ENCODE results near the gene ELAVL1. TPM values are rescaled to one million over a fixed set of nuclear protein-coding genes. Genes with fewer than 3 reads are reported as not detected.

Gene ELAVL1
- total and polyA plus RNA-seq, 8 donors = 6.6 to 38.4 (median 26.2) TPM

DNA sequence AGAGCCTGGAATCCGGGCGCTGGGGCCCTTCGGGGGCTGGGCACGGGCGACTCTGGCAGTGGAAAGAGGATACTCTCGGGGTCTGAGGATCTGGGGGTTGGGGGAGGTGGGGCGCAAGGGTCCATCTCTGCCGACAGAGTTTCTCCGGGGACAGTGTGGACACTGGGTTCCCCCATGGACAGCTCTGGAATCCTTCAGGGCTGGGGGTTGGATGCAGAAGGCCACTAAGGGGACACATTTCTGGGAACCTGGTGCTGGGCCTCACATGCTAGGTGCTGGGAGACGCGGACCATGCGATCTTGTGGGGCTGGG lies 88.5 kb downstream of the ELAVL1 start:
- Histone ChIP-seq H3K4me3 (peak overlapping the region in 2 of 4 donors; percentile 31 to 38), H3K36me3 (peaks cover 0 to 8% (median 8%) of the 10 kb centered on the region in 3 donors), H3K9me3 (no peaks in the 10 kb centered on the region), H3K27ac (no peak overlapping the region), H3K27me3 (peaks cover 0 to 6% (median 0%) of the 10 kb centered on the region in 4 donors), H3K4me1 (peaks cover 6 to 18% (median 13%) of the 10 kb centered on the region in 3 donors)
- WGBS, 2 donors = 14 to 19% methylated on average over 12 of the region's 12 CpGs
- ATAC-seq = no peak
- intact Hi-C loops (cut with DNase I) = no loop called here
- peak in 1 of 6 donors; percentile 13 for DNase-seq
- TF ChIP-seq, protein P1, sequence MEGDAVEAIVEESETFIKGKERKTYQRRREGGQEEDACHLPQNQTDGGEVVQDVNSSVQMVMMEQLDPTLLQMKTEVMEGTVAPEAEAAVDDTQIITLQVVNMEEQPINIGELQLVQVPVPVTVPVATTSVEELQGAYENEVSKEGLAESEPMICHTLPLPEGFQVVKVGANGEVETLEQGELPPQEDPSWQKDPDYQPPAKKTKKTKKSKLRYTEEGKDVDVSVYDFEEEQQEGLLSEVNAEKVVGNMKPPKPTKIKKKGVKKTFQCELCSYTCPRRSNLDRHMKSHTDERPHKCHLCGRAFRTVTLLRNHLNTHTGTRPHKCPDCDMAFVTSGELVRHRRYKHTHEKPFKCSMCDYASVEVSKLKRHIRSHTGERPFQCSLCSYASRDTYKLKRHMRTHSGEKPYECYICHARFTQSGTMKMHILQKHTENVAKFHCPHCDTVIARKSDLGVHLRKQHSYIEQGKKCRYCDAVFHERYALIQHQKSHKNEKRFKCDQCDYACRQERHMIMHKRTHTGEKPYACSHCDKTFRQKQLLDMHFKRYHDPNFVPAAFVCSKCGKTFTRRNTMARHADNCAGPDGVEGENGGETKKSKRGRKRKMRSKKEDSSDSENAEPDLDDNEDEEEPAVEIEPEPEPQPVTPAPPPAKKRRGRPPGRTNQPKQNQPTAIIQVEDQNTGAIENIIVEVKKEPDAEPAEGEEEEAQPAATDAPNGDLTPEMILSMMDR (IDR thresholded peaks at IDR 0.05) = no peak
- no peak for FAIRE-seq

DNA sequence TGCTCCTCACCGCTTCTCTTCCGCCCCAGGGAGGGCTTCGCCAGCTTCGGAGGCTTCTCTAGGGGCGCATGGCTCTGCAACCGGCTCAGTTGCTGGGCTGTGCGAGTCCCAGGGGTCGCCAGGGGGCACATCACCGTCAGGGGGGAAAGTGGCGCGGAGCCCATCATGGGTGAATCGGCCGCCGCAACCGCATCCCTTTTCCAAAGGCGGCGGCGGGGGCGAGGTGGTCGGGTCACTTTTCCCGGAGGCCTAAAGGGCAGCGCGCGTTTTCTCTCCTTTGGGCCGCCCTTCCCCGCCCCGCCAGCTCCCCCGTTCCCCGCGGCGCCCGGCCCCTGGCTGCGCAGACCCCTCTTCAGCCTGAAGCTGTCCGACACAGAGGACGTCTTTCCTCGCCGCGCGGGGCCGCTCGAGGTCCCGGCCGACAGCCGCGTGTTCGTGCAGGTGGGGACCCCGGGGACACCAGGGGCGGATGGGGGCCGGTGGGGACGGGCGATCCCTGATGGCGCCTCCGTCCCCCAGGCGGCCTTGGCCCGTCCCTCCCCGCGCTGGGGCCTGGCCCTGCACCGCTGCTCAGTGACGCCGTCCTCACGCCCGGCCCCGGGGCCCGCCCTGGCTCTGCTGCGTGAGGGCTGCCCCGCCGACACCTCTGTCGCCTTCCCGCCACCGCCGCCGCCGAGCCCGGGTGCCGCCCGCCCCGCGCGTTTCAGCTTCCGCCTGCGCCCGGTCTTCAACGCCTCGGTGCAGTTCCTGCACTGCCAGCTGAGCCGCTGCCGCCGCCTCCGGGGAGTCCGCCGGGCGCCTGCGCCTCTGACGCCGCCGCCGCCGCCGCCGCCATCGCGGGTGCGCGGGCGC lies 89.1 kb downstream of the ELAVL1 start:
- Histone ChIP-seq H3K27me3 (peaks cover 0 to 6% (median 0%) of the 10 kb centered on the region in 4 donors), H3K4me3 (peak overlapping the region in 2 of 4 donors; percentile 31 to 38)

DNA sequence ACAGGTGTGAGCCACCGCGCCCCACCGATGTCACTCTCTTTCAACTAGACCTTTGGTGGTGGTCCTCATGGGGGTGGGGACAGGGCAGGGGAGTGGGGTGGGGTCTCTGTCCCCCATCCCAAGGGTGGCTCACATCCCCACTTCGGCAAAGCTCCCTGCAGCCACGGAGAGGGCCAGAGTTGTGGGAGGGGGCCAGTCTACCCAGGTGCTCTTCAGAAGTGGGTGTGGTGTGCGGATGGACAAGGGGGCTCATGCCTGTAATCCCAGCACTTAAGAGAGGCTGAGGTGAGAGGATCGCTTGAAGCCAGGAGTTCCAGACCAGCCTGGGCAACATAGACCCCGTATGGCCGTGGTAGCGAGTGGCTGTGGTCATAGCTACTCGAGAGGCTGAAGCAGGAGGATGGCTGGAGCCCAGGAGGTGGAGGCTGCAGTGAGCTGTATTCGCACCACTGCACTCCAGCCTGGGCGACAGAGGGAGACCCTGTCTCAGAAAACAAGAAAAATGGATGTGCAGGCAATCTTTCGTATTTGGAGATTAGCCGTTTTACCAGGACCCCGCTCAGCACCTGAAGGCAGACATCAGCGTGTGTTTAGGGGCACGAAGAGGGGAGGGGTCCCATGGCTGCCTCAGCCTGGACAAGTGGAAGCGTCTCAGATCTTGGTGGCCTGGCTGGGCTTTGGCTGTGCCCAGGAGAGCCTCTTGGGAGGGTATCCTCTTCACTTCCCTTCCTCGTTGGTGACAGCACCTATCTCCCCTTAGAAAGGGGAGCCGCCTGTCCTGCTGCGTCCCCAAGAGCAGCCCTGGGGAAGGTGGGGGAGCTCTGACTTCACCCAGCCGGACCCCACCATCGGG lies 90.0 kb downstream of the ELAVL1 start:
- intact Hi-C loops (cut with DNase I) = no loop called here
- FAIRE-seq = no peak
- no peak overlapping the region for H3K27ac ChIP-seq
- peaks cover 4 to 23% (median 19%) of the 10 kb centered on the region in 3 donors for H3K36me3 ChIP-seq
- H3K4me1 ChIP-seq = peaks cover 0 to 18% (median 6%) of the 10 kb centered on the region in 3 donors
- no peak for ATAC-seq
- 37 to 51% methylated on average over 21 to 24 of the region's 24 CpGs for WGBS, 2 donors
- peaks cover 0 to 6% (median 0%) of the 10 kb centered on the region in 4 donors for H3K27me3 ChIP-seq
- TF ChIP-seq, protein P1 (IDR thresholded peaks at IDR 0.05) = no peak
- no peaks in the 10 kb centered on the region for H3K9me3 ChIP-seq
- peak overlapping the region in 1 of 4 donors; percentile 38 for H3K4me3 ChIP-seq
- peak in 3 of 6 donors; percentile 5 to 33 (median 13) for DNase-seq

More for the DNA sequence above, 89.1 kb downstream of the ELAVL1 start:
- ATAC-seq (no peak), FAIRE-seq (no peak), DNase-seq (peak in 5 of 6 donors; percentile 3 to 82 (median 50))
- WGBS, 2 donors = 1 to 2% methylated on average over 84 to 104 of the region's 104 CpGs
- TF ChIP-seq, protein P1 (IDR thresholded peaks at IDR 0.05) = no peak
- peaks cover 0 to 14% (median 14%) of the 10 kb centered on the region in 3 donors for H3K36me3 ChIP-seq
- H3K4me1 ChIP-seq = peaks cover 4 to 18% (median 10%) of the 10 kb centered on the region in 3 donors
- intact Hi-C loops (cut with DNase I) = no loop called here
- H3K9me3 ChIP-seq = no peaks in the 10 kb centered on the region
- no peak overlapping the region for H3K27ac ChIP-seq

DNA sequence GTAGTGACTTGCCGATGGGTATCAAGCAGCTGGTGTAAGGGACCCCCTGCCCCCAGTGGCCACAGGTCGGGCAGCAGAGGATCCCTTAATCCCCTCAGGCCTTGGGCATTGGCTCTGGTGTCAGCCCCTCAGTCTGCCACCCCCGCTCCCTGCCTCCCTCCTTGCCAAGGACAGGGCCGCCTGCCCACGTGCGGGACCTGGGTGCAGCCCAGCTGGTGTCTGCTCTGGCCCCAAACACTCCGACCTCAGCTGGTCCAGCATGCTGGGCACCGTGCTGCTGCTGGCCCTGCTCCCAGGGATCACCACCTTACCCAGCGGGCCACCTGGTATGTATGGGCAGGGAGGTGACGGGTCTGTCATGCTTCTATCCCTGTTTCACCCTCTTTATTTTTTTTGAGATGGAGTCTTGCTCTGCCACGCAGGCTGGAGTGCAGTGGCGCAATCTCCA lies 90.8 kb downstream of the ELAVL1 start, which contains the start of gene TGFBR3L:
Gene TGFBR3L, plus strand, starts transcription at position 233 of the 448 bp plus-strand sequence.
- peaks cover 0 to 6% (median 0%) of the 10 kb centered on the region in 4 donors for H3K27me3 ChIP-seq
- 34 to 36% methylated on average over 12 of the region's 12 CpGs for WGBS, 2 donors
- peaks cover 0 to 18% (median 6%) of the 10 kb centered on the region in 3 donors for H3K4me1 ChIP-seq
- intact Hi-C loops (cut with DNase I) = no loop called here
- no peaks in the 10 kb centered on the region for H3K9me3 ChIP-seq
- TF ChIP-seq, protein P1 (IDR thresholded peaks at IDR 0.05) = no peak
- H3K36me3 ChIP-seq = peaks cover 4 to 29% (median 22%) of the 10 kb centered on the region in 3 donors
- DNase-seq = peak in 4 of 6 donors; percentile 8 to 82 (median 34)
- H3K27ac ChIP-seq = no peak within 1 kb of the TSS
- no peak within 1 kb of the TSS for H3K4me3 ChIP-seq
- FAIRE-seq = no peak
- ATAC-seq = peak in 2 of 4 donors; percentile 1 to 3

All from pancreas (tissue), 10 donors.